Spinal cord (tissue), 10 donors: Measurements from ENCODE around the gene TUBB4B. TPM values are rescaled to one million over a fixed set of nuclear protein-coding genes. Genes with fewer than 3 reads are reported as not detected.
"Not testable (repeated sequence)": the region's sequence is repeated elsewhere in the genome, so short reads cannot be mapped to it uniquely, and the experiment has no call there.

Experiments used
- DNase-seq, 6 donors: peaks; one replicate each; pipeline versions ENCODE4 v3.0.0 to v3.0.0-alpha.2; 2013 to 2015; ENCODE audit warnings: low spot score in 6 of 6, low read depth in 4 of 6
- H3K27ac ChIP-seq: one replicate; pipeline ENCODE4 v1.5.1; 2013; ENCODE audit warnings: low read depth, low read length, control low read depth
- H3K27me3 ChIP-seq: one replicate; pipeline ENCODE4 v1.6.1; 2013; ENCODE audit warnings: low read length; ENCODE audit not compliant: control insufficient read depth, insufficient read depth
- H3K36me3 ChIP-seq: one replicate; pipeline ENCODE4 v1.6.1; 2013; ENCODE audit warnings: low read length; ENCODE audit not compliant: control insufficient read depth, insufficient read depth
- H3K4me1 ChIP-seq: one replicate; pipeline ENCODE4 v1.6.1; 2013; ENCODE audit warnings: low read length; ENCODE audit not compliant: control insufficient read depth, insufficient read depth
- H3K4me3 ChIP-seq: one replicate; pipeline ENCODE4 v1.5.1; 2013; ENCODE audit warnings: low read depth, low read length, control low read depth
- H3K9me3 ChIP-seq: one replicate; pipeline ENCODE4 v1.6.1; 2013; ENCODE audit warnings: low read length; ENCODE audit not compliant: control insufficient read depth, insufficient read depth
- WGBS: methylation state at CpG from one replicate; pipeline ENCODE4 v1.1.5; 2013; ENCODE audit warnings: missing lambda C conversion rate; ENCODE audit not compliant: insufficient coverage; 5-methylcytosine and 5-hydroxymethylcytosine counted together
- polyA plus RNA-seq, 2 donors: library from polyadenylated mRNA; unstranded; fragments of 120-200 nt; gene quantifications; one replicate each; pipeline ENCODE4 v1.2.1, GENCODE V29; 2013; ENCODE audit not compliant: insufficient read length in 2 of 2
- total RNA-seq, 2 donors: library from RNA; depleted of rRNA in 1 of 2; stranded (reverse); fragments of 120-200 nt in 1 of 2; fragments of >200 nt in 1 of 2; gene quantifications; one replicate each; pipeline versions ENCODE4 v1.2.3 to v1.2.4, GENCODE V29; 2013 to 2014
- donor health status: healthy.

The TUBB4B gene
- total and polyA plus RNA-seq, 4 donors, result 152 to 441 (median 342) TPM

GRCh38 chr9:137256856-137257255 lies 15.8 kb downstream of the TUBB4B start:
- Histone ChIP-seq H3K36me3 (peaks cover 48% of the 10 kb centered on the region), H3K9me3 (no peaks in the 10 kb centered on the region), H3K4me1 (peaks cover 30% of the 10 kb centered on the region), H3K4me3 (no peak overlapping the region), H3K27me3 (no peaks in the 10 kb centered on the region), H3K27ac (no peak overlapping the region)
- 93% methylated on average over 13 of the region's 15 CpGs for WGBS
- no peak for DNase-seq

DNA sequence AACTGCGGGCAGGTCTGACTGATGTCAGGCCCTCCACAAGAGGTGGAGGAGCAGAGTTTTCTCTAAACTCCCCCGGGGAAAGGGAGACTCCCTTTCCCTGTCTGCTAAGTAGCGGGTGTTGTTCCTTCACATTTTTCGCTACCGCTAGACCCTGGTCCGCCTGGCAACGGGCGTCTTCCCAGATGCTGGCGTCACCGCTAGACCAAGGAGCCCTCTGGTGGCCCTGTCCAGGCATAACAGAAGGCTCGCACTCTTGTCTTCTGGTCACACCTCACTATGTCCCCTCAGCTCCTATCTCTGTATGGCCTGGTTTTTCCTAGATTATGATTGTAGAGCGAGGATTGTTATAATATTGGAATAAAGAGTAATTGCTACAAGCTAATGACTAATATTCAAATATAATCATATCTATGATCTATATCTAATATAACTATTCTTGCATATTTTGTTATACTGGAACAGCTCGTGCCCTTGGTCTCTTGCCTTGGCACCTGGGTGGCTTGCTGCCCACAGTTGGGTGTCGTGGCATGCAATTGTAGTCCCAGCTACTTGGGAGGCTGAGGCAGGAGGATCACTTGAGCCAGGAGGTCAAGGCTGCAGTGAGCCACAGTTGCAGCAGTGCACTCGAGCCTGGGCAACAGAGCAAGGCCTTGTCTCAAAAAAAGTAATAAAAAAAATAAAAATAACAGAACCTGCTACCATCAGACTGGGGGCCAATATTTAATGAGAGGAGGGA lies 21.3 kb downstream of the TUBB4B start:
- H3K27me3 ChIP-seq, H3K9me3 ChIP-seq, H3K4me1 ChIP-seq, H3K27ac ChIP-seq, H3K4me3 ChIP-seq: not testable (repeated sequence)
- 89% methylated on average over 2 of the region's 15 CpGs for WGBS
- H3K36me3 ChIP-seq, result peaks cover 70% of the 10 kb centered on the region
- peak in 1 of 6 donors; percentile 50 for DNase-seq

DNA sequence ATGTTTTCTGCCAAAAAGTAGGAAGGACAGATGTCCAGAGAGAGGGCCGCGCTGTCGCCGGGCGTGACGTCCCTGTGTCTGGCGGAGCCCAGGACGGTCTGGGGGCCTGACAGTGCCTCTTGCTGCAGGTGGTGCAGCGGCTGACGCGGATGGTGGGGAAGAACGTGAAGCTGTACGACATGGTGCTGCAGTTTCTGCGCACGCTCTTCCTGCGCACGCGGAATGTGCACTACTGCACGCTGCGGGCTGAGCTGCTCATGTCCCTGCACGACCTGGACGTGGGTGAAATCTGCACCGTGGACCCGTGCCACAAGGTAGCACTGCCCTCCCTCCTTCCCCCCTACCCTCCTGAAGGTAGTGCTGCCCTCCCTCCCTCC lies 21.8 kb downstream of the TUBB4B start:
- WGBS, result 94% methylated on average over 23 of the region's 24 CpGs

DNA sequence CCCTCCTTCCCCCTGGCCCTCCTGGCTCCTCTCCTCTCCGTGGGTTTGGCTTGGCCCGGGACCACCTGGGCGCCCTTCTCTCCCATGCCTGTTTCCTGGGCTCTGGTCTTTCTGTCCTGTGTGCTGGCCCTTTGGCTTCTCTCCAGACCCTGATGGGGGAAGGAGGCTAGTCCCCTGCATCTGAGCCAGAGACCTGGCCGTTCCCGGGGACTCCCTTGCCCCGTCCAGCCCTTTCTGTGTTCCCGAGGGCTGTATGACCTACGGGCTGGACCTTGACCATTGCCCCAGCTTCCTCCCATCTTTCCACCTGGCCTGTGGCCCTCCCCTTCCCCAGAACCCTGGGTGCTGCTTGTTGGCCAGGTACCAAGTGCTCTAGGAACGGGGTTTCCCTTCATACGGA lies 22.4 kb downstream of the TUBB4B start:
- DNase-seq, result no peak
- Histone ChIP-seq H3K36me3 (peaks cover 72% of the 10 kb centered on the region), H3K9me3 (no peaks in the 10 kb centered on the region), H3K27me3 (no peaks in the 10 kb centered on the region), H3K4me1 (peaks cover 4% of the 10 kb centered on the region), H3K4me3 (no peak overlapping the region), H3K27ac (no peak overlapping the region)
- WGBS, result 87% methylated on average over 10 of the region's 10 CpGs

More for the DNA sequence above, 21.8 kb downstream of the TUBB4B start:
- H3K36me3 ChIP-seq, result peaks cover 72% of the 10 kb centered on the region
- no peak overlapping the region for H3K4me3 ChIP-seq
- no peak overlapping the region for H3K27ac ChIP-seq
- no peaks in the 10 kb centered on the region for H3K9me3 ChIP-seq
- no peaks in the 10 kb centered on the region for H3K27me3 ChIP-seq
- DNase-seq, result no peak
- H3K4me1 ChIP-seq, result peaks cover 4% of the 10 kb centered on the region

GRCh38 chr9:137264067-137264466 lies 23.0 kb downstream of the TUBB4B start:
- WGBS, result 97% methylated on average over 22 of the region's 22 CpGs
- DNase-seq, result no peak
- Histone ChIP-seq H3K4me3 (no peak overlapping the region), H3K27me3 (no peaks in the 10 kb centered on the region), H3K9me3 (no peaks in the 10 kb centered on the region), H3K27ac (no peak overlapping the region), H3K4me1 (peaks cover 4% of the 10 kb centered on the region), H3K36me3 (peaks cover 74% of the 10 kb centered on the region)

DNA sequence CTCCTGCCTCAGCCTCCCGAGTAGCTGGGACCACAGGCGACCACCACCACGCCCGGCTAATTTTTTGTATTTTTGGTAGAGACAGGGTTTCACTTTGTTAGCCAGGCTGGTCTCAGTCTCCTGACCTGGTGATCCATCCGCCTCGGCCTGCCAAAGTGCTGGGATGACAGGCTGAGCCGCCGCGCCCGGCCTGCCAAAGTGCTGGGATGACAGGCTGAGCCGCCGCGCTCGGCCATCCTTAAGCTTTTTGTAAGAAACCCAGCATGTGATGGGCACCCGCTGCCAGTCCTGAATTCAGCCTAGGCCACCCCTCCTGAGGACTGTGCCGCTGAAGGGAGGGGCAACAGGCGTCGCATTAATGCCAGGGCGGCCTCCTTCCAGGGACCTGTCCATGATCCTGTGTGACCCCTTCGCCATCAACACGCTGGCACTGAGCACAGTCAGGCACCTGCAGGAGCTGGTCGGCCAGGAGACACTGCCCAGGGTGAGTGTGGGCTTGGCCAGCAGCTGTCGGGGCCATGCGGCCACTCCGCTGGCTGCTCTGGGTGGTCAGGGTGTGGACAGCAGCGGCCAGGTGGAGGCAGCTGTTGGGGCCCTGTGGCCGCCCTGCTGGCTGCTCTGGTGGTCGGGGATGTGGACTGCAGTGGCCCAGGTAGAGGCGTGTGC lies 24.5 kb downstream of the TUBB4B start:
- no peaks in the 10 kb centered on the region for H3K27me3 ChIP-seq
- H3K36me3 ChIP-seq, result peaks cover 86% of the 10 kb centered on the region
- 96% methylated on average over 28 of the region's 29 CpGs for WGBS
- H3K9me3 ChIP-seq, result no peaks in the 10 kb centered on the region
- H3K27ac ChIP-seq, result no peak overlapping the region
- peaks cover 4% of the 10 kb centered on the region for H3K4me1 ChIP-seq
- DNase-seq, result no peak
- H3K4me3 ChIP-seq, result no peak overlapping the region

- H3K27ac ChIP-seq, result no peak overlapping the region
- H3K36me3 ChIP-seq, result peaks cover 91% of the 10 kb centered on the region
- no peak overlapping the region for H3K4me3 ChIP-seq
- H3K27me3 ChIP-seq, result no peaks in the 10 kb centered on the region
- no peak for DNase-seq
- WGBS, result 85% methylated on average over 15 of the region's 15 CpGs
- no peaks in the 10 kb centered on the region for H3K9me3 ChIP-seq
- peaks cover 4% of the 10 kb centered on the region for H3K4me1 ChIP-seq
Observed at GRCh38 chr9:137266162-137266527, 25.1 kb downstream of the TUBB4B start.

DNA sequence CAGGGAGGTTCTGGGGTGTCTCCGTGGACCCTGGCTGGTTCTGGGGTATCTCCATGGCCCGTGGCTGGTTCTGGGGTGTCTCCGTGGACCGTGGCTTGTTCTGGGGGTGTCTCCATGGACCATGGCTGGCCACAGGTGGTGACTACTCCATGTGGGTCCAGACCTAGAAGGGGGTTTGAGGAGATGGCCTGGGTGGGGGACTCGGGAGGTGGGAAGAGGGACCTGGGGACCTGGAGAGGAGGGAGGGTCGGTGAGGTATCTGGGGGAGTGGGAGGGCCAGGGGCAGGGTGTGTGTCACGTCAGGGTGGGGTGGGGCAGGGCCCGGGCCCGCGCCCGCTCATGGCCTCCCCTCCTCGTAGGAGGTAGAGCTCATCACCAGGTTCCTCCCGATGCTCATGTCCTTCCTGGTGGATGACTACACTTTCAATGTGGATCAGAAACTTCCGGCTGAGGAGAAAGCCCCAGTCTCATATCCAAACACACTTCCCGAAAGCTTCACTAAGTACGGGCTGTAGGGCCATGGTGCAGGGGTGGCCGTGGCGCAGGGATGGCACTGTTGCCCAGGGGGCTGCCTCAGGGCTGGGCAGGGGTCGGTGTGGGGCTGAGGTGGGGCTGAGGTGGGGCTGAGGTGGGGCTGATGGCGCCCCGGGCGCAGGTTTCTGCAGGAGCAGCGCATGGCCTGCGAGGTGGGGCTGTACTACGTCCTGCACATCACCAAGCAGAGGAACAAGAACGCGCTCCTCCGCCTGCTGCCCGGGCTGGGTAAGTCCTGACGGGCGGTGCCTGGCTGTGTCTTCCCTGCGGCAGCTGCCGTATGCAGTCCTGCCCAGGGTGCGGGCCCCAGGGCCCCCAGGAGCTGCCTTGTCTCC lies 25.7 kb downstream of the TUBB4B start:
- 97% methylated on average over 28 of the region's 34 CpGs for WGBS
- Histone ChIP-seq H3K36me3 (peaks cover 92% of the 10 kb centered on the region), H3K9me3 (no peaks in the 10 kb centered on the region), H3K27me3 (no peaks in the 10 kb centered on the region), H3K4me3 (no peak overlapping the region), H3K4me1 (peaks cover under 1% of the 10 kb centered on the region), H3K27ac (no peak overlapping the region)
- no peak for DNase-seq

GRCh38 chr9:137267933-137268355 lies 26.9 kb downstream of the TUBB4B start:
- Histone ChIP-seq H3K36me3 (peaks cover 97% of the 10 kb centered on the region), H3K4me3 (no peak overlapping the region), H3K27ac (no peak overlapping the region), H3K27me3 (no peaks in the 10 kb centered on the region), H3K9me3 (no peaks in the 10 kb centered on the region), H3K4me1 (no peaks in the 10 kb centered on the region)
- WGBS, result 100% methylated on average over 3 of the region's 6 CpGs
- DNase-seq, result peak in 1 of 6 donors; percentile 0
